Spleen (tissue), 7 donors: ENCODE results near the gene SMCHD1.

Experiments
- POLR2A ChIP-seq, 3 donors: fragments of 450-650 bp; IDR thresholded peaks; one replicate each; pipeline ENCODE4 v1.5.1; 2017; ENCODE audit warnings: antibody characterized with exemption in 3 of 3, mild to moderate bottlenecking in 1 of 3
- POLR2AphosphoS5 ChIP-seq, 3 donors: sonication (generic); formaldehyde crosslinking; IDR thresholded peaks; one replicate each; pipeline ENCODE4 v1.5.1; 2017; ENCODE audit warnings: antibody characterized with exemption in 3 of 3
- TF ChIP-seq, protein P1 (sequence below), 11 experiments: fragments of 200-600 bp in 7 of 11; fragments of 450-650 bp in 4 of 11; sonication (generic) in 4 of 11; IDR thresholded peaks in 8 of 11; conservative IDR thresholded peaks in 3 of 11; 1 replicate in 7 of 11; 2 replicates in 4 of 11; pipeline versions ENCODE4 v1.4.0 to v1.8.0; 2016 to 2021; ENCODE audit warnings: antibody characterized with exemption in 11 of 11, inconsistent platforms in 4 of 11, mild to moderate bottlenecking in 1 of 11
- donor health status: DM: no; HTN: no; CAD: no; lungs with moderate emphysema.
- donor health status: DM: no; HTN: no; CAD: no.
- donor health status: DM: no; HTN: no; CAD: no.

DNA sequence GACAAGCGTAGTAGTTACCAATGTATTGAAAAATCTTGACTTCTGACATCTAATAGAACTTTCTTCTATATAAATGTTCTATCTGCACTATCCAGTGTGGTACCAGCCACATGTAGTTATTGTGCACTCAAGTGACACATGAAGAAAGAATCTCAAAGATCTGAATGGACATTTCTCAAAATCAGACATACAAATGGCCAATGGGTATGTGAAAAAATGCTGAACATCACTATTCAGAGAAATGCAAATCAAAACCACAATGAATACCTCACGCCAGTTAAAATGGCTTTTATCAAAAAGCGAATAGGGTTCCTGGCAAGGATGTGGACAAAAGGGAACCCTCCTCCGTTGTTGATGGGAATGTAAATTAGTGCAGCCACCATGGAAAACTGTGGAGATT, 37.5 kb upstream of the SMCHD1 start:
- TF ChIP-seq, protein P1, sequence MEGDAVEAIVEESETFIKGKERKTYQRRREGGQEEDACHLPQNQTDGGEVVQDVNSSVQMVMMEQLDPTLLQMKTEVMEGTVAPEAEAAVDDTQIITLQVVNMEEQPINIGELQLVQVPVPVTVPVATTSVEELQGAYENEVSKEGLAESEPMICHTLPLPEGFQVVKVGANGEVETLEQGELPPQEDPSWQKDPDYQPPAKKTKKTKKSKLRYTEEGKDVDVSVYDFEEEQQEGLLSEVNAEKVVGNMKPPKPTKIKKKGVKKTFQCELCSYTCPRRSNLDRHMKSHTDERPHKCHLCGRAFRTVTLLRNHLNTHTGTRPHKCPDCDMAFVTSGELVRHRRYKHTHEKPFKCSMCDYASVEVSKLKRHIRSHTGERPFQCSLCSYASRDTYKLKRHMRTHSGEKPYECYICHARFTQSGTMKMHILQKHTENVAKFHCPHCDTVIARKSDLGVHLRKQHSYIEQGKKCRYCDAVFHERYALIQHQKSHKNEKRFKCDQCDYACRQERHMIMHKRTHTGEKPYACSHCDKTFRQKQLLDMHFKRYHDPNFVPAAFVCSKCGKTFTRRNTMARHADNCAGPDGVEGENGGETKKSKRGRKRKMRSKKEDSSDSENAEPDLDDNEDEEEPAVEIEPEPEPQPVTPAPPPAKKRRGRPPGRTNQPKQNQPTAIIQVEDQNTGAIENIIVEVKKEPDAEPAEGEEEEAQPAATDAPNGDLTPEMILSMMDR (IDR thresholded peaks at IDR 0.05 in 8 of 11, conservative IDR thresholded peaks at IDR 0.05 in 3 of 11): no peak
- TF ChIP-seq POLR2AphosphoS5 (IDR thresholded peaks at IDR 0.05) (no peak), POLR2A (IDR thresholded peaks at IDR 0.05) (no peak)
